Measurements from ENCODE around the gene SLC6A3.

GRCh38 chr5:1416856-1417469 is 28.3 kb downstream of the SLC6A3 start:
- TF ChIP-seq CTCF (IDR thresholded peaks at IDR 0.05; ENCODE audit: low read depth, low read length) = no peak
- TF ChIP-seq EZH2phosphoT487 (IDR thresholded peaks at IDR 0.05; ENCODE audit: low read depth) = no peak

Data from OCI-LY3 (cell line).